Measurements from ENCODE around the gene PCNX4. TPM values are rescaled to one million over a fixed set of nuclear protein-coding genes. Genes with fewer than 3 reads are reported as not detected.
A peak's percentile ranks its signal among the peaks of the same experiment; 100 is the strongest.

Gene PCNX4
- total and polyA plus RNA-seq, 2 experiments from 2014 or later = 22.9 to 77.5 TPM

GRCh38 chr14:60215520-60216420 lies 124.0 kb downstream of the PCNX4 start:
- ATAC-seq (no peak), DNase-seq (ENCODE audit: low spot score) (no peak)
- H3K4me1 Mint-ChIP-seq = peaks cover 12% of the 10 kb centered on the region
- Histone ChIP-seq H3K36me3 (ENCODE audit: insufficient read depth) (no peaks in the 10 kb centered on the region), H3K4me1 (ENCODE audit: insufficient read depth) (peaks cover 15% of the 10 kb centered on the region; the same call in 1 of the 2 replicates), H4K20me1 (replicated peaks; ENCODE audit: insufficient read depth) (no peaks in the 10 kb centered on the region), H2AFZ (peak overlapping the region; percentile 75), H3K4me2 (no peak overlapping the region), H3F3A (replicated peaks; ENCODE audit: low read depth) (no peaks in the 10 kb centered on the region), H3K9me2 (ENCODE audit: insufficient read depth) (peaks cover 5% of the 10 kb centered on the region), H3K79me2 (replicated peaks; ENCODE audit: insufficient read depth) (no peaks in the 10 kb centered on the region), H3K27ac (ENCODE audit: low read depth) (no peak overlapping the region), H3K4me3 (no peak overlapping the region), H3K27me3 (ENCODE audit: insufficient read depth) (no peaks in the 10 kb centered on the region)
- H3K9me3 Mint-ChIP-seq = no peaks in the 10 kb centered on the region
- no peaks in the 10 kb centered on the region for H3K36me3 Mint-ChIP-seq (ENCODE audit: low read depth)
- no peak for TF ChIP-seq ETS1 (IDR thresholded peaks at IDR 0.05)
- TF ChIP-seq REST (IDR thresholded peaks at IDR 0.05; ENCODE audit: unreplicated experiment) = no peak
- TF ChIP-seq POLR2AphosphoS5 (IDR thresholded peaks at IDR 0.05; ENCODE audit: low read depth) = no peak
- no peak for TF ChIP-seq EZH2 (IDR thresholded peaks at IDR 0.05; ENCODE audit: low read depth, unreplicated experiment)
- TF ChIP-seq NANOG (IDR thresholded peaks at IDR 0.05; ENCODE audit: borderline replicate concordance) = no peak
- no peak for TF ChIP-seq ZNF462 (CRISPR knock-in tag; IDR thresholded peaks at IDR 0.05)
- no peak for TF ChIP-seq CTCF (conservative IDR thresholded peaks at IDR 0.05; ENCODE audit: low read depth in 2 of 2)
- TF ChIP-seq JUNB (IDR thresholded peaks at IDR 0.05; ENCODE audit: unreplicated experiment) = no peak
- TF ChIP-seq CREB1 (CRISPR knock-in tag; IDR thresholded peaks at IDR 0.05; ENCODE audit: low read depth) = no peak
- no peak for TF ChIP-seq EZH2phosphoT487 (IDR thresholded peaks at IDR 0.05; ENCODE audit: unreplicated experiment)
- TF ChIP-seq ZNF331 (CRISPR knock-in tag; IDR thresholded peaks at IDR 0.05; ENCODE audit: low read depth) = no peak
- no peak for TF ChIP-seq ZNF114 (CRISPR knock-in tag; IDR thresholded peaks at IDR 0.05)
- no peak for TF ChIP-seq STAT1 (IDR thresholded peaks at IDR 0.05; ENCODE audit: unreplicated experiment)
- H3K27me3 Mint-ChIP-seq (ENCODE audit: insufficient read depth, low read depth, poor library complexity) = peaks cover 3% of the 10 kb centered on the region
- H3K4me3 Mint-ChIP-seq = no peak overlapping the region
- no peak overlapping the region for H3K27ac Mint-ChIP-seq
